ENCODE measurements around the gene NYAP1.
A peak's percentile ranks its signal among the peaks of the same experiment; 100 is the strongest.
"Not testable (repeated sequence)": the region's sequence is repeated elsewhere in the genome, so short reads cannot be mapped to it uniquely, and the experiment has no call there.

The NYAP1 gene

DNA sequence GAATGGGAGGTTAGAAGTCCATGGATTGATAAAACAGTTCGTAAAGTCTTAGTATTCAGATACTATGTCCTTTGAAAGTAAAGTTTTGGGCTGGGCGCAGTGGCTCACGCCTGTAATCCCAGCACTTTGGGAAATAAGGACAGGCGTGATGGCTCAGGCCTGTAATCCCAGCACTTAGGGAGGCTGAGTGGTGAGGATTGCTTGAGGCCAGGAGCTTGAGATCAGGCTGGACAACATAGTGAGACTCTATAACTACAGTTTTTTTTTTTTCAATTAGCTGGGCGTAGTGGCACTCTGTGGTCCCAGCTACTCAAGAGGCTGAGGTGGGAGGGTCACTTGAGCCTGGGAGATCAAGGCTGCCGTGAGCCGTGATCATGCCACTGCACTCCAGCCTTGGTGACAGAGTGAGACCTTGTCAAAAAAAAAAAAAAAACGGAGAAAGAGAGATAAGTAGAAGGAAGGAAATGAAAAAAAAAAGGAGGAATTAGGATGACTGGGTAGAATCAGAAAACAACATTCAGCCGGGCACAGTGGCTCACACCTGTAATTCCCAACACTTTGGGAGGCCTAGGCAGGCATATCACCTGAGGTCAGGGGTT, 29.6 kb downstream of the NYAP1 start:
- DNase-seq (ENCODE audit: low spot score) = no peak

DNA sequence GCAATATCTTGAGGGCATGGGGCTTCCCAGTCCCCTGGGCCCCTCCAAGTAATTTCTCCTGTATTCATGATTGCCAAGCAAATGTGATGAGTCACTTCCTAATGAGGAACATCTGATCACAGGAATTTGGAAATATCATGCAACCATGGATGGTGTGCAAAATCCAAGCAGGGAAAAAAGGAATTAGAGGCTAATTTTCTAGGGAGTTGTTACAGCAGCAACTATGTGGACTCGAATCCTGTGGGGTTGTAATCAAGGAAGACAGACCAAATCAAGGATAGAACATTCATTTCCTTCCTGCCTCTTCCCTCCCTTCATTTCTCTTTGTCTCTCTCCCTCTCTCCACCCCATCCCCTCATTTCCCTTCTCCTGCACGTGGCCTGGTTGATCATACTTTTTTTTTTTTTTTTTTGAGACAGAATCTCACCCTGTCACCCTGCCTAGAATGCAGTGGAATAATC, 31.4 kb downstream of the NYAP1 start:
- peak; percentile 72 for DNase-seq (ENCODE audit: low spot score)

DNA sequence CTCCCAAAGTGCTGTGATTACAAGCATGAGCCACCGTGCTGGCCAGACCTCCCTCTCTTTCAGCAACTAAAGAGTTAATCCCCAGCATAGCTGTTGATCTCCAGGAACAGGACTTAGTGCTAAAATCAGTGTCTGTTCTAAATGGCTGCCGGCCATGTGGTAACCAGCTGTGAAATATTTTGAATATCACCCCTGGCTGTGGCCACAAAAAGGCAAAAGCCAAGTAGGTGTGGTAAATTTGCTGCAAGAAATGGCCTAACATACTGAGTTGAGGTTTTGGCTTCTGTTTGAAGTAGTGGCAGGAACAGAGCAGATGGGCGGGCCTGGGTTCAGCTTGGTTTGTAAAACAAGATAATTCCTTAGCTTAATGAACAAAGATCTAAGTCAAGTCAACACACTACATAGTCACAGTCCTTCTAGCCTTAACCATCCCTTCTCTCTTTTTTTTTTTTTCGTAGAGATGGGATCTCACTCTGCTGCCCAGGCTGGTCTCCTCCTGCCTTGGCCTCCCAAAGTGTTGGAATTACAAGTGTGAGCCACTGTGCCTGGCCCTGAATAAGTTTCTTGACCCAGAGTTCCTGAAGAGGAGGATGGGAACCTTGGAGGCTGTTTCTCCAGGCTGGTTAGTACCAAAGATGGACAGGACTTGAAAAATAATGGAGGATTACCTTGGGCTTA, 32.5 kb downstream of the NYAP1 start:
- peak; percentile 90 for DNase-seq (ENCODE audit: low spot score)

DNA sequence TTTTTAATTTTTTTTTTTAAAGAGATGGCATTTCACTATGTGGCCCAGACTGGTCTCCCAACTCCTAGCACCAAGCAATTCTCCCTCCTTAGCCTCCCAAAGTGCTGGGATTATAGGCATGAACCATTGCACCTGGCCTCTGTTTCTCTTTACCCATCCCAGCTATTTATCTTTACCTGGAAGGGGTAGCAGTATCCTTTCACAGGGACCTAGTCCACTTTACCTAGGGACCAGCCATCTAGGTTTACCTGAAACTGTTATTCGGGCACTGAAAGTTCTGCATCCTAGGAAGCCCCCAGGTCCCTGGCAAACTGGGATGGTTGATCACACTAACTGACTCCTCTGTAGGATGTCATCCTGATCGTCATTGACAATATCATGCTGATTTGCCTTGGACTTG, 33.6 kb downstream of the NYAP1 start:
- no peak for DNase-seq (ENCODE audit: low spot score)

DNA sequence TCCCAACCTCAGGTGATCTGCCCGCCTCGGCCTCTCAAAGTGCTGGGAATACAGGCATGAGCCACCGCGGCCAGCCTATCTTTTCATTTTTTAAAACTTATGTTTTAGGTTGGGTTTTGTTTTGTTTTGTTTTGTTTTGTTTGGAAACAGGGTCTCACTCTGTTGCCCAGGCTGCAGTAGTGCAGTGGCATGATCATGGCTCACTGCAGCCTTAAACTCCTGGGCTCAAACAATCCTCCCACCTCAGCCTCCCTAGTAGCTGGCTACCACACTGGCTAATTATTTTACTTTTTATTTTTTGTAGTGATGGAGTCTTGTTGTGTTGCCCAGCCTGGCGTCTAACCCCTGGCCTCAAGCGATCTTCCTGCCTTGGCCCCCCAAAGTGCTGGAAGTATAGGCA, 35.9 kb downstream of the NYAP1 start:
- no peak for DNase-seq (ENCODE audit: low spot score)

DNA sequence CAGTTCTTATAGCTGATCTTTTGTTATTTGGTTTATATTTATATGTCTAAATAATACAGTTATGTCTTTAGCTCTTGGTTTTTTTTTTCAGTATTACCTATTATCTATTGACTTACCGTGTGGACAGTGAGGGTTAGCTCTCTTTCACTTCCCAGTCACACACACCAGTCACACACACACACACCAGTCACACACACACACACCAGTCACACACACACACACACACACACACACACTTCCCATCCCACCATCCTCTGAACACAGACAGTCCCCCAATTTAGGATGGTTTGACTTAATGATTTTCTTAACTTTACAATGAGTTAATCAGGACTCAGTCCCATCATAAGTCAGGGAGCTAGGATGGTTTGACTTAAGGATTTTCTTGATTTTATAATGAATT, 36.4 kb downstream of the NYAP1 start:
- DNase-seq (ENCODE audit: low spot score) = no peak

DNA sequence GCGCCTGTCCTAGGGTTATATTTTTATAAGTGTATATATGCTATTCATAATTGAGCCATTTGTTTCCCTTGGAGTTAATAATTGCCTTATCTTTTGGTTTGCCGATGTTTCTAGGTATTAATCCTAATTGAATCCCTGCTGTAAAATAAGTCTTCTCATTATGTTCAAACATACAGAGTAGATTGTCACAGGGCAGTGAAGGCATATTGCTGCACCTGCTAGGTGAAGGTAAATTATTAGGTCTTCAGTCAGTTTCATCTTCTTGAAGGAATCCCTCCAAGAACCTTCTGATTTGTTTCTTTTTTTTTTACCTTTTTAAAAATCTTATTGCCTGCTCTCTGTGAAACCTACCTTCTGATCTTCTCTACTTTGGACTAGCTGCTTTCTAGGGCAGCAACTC, 37.3 kb downstream of the NYAP1 start:
- no peak for DNase-seq (ENCODE audit: low spot score)

- DNase-seq (ENCODE audit: low spot score) = not testable (repeated sequence)
Measured at GRCh38 chr7:100521909-100522593, 38.3 kb downstream of the NYAP1 start.

- not testable (repeated sequence) for DNase-seq (ENCODE audit: low spot score)
Measured at GRCh38 chr7:100523192-100523591, 39.5 kb downstream of the NYAP1 start.

- not testable (repeated sequence) for DNase-seq (ENCODE audit: low spot score)
Measured at GRCh38 chr7:100528108-100528866, 44.6 kb downstream of the NYAP1 start.

GRCh38 chr7:100532165-100533022, 48.7 kb downstream of the NYAP1 start:
- no peak for DNase-seq (ENCODE audit: low spot score)

DNA sequence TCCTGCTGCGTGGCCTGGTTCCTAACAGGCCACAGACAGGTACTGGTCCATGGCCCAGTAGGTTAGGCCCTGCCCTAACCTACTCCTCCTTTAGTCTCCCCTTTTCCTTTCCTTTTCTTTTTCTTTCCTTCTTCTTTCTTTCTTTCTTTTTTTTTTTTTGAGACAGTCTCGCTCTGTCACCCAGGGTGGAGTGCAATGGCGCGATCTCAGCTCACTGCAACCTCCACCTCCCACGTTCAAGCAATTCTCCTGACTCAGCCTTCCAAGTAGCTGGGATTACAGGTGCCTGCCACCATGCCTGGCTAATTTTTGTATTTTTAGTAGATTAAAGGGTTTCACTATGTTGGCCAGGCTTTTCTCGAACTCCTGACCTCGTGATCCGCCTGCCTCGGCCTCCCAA, 52.3 kb downstream of the NYAP1 start:
- not testable (repeated sequence) for DNase-seq (ENCODE audit: low spot score)

- DNase-seq (ENCODE audit: low spot score) = not testable (repeated sequence)
Measured at GRCh38 chr7:100536695-100537094, 53.0 kb downstream of the NYAP1 start.

DNA sequence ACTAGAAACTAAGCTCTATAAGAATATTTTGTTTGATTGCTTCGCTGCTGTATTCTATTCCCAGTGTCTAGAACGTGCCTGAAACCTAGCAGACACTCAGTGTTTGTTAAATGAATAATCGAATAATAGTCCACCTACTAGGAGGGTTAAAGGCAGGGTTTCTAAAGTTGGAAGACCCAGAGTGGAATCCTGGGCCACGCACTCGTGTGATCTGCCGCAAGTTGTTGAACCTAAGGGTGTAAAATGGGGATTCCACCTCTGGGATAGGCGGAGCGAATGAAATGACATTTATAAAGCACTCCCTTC, 54.6 kb downstream of the NYAP1 start:
- DNase-seq (ENCODE audit: low spot score) = peak; percentile 14

DNA sequence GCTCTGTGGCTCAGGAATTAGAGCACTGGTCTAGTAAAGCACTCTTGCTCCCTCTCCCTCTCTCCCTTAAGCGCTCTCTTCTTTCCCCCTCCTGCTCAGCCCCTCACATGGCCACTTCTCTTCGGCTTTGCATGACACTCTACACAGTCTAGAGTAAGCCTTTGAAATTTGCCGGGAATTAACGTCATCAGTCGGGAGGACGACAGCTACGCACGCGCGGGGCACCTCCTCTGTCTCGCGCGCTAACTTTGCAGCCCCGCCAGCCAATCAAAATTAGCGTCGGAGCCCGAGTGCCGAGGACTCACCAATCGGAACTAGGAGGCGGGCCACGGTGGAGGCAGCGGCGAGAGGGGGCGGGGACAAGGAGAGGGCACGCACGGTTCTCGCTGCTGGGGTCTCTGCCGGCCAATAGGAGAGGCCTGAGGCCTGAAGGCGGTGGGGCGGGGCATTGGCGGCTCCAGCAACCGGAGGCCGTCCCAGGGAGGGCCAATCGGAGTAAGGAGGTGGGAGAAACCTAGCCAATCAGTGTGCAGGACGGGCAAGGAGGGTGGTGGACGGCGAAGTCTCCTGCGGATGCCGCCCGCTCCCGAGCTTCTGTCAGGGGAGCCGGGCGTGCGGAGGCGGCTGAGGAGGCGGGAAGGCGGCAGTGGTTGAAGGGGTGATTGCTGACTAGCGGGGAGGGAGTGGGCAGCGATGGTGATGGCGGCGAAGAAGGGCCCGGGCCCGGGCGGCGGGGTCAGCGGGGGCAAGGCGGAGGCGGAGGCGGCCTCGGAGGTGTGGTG, 55.1 kb downstream of the NYAP1 start, which contains the start of gene AGFG2:
Gene AGFG2, plus strand, starts transcription at position 550 of the 782 bp plus-strand sequence. Its CDS starts 144 bp downstream, at position 694.
- peak; percentile 100 for DNase-seq (ENCODE audit: low spot score)

DNA sequence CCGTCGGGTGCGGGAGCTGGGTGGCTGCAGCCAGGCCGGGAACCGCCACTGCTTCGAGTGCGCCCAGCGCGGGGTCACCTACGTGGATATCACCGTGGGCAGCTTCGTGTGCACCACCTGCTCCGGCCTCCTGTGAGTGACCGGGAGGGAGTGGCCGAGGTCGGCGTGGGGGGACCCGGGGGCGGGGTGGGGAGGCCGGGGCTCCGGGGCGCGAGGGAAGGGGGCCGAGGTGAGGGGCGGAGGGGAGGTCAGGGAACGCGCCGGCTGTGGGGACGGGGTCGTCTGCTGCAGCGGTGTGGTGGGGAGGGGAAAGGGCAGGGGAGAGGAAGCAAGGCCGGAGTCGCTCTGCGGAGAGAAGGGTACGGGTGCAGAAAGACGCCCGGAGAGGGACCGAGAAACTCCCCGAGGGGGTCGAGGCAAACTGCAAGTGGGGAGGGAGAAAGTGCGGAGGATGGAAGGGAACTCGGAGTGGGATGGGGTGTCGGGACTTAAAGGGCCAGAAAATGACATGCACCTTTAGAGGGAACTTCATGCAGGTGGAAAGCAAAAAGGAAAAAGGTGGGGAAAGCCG, 55.8 kb downstream of the NYAP1 start:
- no peak for DNase-seq (ENCODE audit: low spot score)

- DNase-seq (ENCODE audit: low spot score) = no peak
Measured at GRCh38 chr7:100540073-100540723, 56.5 kb downstream of the NYAP1 start.

- DNase-seq (ENCODE audit: low spot score) = not testable (repeated sequence)
Measured at GRCh38 chr7:100541309-100541708, 57.6 kb downstream of the NYAP1 start.

- DNase-seq (ENCODE audit: low spot score) = no peak
Measured at GRCh38 chr7:100543586-100543985, 59.9 kb downstream of the NYAP1 start.

DNA sequence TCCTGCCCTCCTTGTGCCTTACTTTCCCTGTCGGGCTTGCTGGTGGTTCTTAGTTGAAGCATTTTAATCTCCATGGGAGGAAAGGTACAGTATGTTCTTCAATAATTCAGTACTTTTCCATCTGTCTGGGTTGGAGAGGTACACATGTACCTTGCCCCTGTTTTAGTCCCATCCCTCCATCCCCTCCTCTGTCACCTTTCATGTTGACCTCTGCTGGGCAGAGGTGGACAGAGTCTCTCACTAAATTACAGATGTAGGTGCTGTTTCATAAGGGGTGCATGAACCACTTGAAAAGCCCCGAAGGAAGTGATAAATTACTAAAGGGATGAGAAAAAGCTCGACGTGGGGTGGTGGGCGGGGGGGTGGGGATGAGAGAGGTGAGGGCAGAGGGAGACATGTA, 60.7 kb downstream of the NYAP1 start:
- no peak for DNase-seq (ENCODE audit: low spot score)

Measured in AG08395 (cell line).